COLO668 (cell line): Measurements from ENCODE around the gene LSM10.

Experiments
- DNase-seq: peaks from one replicate; lab custom pipeline; 2025; ENCODE audit not compliant: unreplicated experiment; lab: John Stamatoyannopoulos, UW

LSM10 gene

DNA sequence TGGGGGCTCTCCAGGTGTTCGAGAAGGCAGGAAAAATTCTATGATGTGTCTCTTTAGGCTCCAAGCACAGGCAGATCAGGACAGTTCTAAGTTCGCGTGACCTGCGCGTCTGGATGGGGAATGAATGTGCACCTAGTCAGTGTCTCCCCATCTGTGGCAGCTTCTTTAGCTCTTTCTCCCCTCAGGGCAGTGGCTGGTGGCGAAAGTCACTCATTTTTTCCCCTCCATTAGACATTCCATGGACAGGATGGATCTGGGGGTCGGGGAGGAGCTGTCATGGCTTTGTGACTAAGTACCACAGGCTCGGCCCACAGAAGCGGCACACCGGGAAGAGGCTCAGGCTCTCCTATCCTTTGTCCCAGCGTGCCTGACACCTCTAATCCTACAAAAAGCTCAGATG is 43.2 kb downstream of the LSM10 start:
- no peak for DNase-seq

DNA sequence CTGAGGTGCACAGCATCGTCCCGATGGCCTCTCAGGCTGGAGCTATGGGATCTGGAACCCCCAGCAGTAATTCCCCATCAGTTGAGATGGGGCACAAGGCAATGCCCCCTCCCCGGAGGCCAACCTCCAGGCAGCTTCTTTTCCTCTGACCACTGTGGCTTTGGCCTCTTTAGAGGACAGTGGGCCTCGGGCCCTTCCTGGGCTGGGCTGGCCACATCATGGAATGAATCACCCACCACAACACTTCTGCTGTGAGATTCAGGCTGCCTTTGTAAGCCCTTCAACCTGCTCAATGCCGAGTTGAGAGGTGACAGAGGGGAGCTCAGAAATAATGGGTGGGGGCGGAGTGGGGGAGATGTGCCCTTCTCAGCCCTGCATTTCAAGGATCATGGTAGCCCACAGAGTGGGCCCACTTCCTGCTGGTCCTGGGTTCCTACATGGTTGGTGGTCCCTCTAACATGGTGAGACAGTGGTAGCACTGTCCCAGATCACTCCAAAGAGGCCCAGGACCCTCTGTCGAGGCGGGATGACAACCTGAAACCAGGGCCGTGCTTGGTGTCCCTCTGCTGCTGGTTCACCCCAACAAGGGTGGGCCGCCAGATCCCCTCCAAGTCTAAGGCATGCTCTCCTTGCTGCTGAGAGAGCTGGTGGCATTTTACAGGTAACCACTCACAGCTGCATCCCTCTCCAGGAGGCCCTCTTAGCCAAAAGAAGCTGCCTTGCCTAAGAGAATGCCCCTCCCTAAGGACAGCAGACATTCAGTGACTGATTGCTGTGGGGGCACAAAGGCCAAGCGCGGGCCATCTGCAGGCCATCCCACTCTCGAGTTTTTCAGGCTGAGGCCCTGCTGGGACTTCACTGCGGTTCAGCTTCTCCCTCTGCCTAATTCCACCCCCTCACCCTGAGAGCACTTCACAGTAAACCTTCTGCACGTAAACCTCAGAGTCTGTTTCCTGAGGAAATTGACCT is 44.5 kb downstream of the LSM10 start:
- DNase-seq = no peak

GRCh38 chr1:36352125-36352909 is 45.4 kb downstream of the LSM10 start:
- no peak for DNase-seq

DNA sequence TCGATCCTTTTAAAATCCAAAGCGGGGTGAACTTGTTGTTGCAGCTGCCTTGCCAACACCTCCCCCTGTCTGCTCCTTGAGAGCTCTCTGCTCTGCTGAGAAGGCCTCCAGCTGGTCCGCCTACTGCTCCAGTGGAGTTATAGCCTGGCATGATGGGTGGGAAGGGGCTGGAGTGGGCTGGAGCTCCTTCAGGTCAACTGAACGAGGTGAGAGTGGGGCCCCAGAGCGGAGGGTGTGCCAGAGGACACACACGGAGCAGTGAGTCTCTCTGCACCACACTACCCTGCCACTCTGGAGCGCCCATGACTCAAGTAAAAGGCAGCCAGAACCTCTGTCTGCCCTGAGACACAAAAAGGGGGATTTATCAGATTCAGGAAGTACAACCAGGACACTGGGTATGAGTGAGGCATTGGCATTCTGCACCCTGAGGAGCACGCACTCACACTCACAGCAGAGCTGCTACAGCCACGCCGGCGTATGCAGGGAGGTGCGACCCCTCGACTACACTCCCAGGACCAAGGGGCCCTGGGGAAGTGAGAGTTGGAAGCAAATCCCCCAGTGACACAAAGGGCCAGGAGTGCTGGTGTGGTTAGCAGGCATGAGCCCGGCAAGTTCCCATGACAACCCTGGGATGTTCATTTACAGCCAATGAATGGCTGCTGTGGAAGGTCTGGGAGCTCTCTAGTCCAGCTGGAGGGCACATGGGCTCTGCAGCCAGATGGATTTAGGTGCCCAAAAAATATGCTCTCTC is 46.3 kb downstream of the LSM10 start:
- no peak for DNase-seq

GRCh38 chr1:36350659-36351226 is 47.0 kb downstream of the LSM10 start:
- DNase-seq = no peak

DNA sequence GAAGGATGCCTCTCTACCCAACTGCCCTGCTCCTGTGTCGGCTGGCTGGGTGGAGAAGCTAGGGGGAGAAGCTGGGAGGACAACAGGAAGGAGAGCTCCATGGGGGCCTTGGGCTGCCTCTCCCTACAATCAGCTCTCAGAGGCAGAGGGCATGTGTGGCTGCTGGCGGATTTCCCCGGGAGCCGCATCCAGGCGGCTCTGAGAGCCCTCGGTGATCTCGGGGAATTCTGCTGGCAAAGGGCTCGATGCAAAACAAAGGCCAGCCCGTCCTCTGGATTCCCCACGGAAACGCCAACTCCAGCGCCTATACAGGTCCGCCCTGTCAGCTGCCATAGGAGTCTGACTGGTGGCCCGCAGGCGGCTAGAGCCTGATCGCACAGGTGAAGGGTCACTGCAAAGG is 47.9 kb downstream of the LSM10 start:
- DNase-seq = no peak

- no peak for DNase-seq
These were observed 48.5 kb downstream of the LSM10 start for GRCh38 chr1:36349241-36349671.

DNA sequence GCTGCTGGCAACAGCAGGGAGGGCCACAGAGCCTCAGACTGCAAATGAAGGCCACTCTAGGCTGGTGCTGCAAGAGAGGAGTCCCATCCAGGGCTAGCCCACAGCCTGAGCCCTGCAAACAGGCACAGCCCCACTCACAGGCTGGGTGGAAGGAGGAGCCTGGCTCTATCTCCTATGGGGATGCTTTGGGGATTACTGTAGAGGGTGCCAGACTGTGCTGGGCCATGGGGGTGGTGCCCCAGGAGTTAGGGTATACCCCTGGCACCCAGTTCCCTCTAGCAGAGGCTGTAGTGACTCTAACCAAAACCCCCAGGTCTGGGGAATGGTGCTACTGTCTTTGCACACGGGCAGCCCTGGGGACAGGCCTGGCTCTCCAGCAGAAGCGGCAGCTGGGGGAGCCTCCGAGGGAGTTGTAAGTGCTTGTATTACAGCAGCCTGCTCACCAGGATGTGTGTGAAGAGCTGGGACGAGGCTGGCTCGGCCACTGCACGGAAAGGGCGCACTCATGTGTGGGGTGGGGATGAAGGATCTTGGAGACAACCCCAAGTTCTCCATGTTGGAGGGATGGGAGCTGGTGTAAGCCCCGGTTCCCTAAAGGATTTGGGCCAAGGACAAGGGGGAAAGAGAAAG is 50.9 kb downstream of the LSM10 start:
- no peak for DNase-seq

DNA sequence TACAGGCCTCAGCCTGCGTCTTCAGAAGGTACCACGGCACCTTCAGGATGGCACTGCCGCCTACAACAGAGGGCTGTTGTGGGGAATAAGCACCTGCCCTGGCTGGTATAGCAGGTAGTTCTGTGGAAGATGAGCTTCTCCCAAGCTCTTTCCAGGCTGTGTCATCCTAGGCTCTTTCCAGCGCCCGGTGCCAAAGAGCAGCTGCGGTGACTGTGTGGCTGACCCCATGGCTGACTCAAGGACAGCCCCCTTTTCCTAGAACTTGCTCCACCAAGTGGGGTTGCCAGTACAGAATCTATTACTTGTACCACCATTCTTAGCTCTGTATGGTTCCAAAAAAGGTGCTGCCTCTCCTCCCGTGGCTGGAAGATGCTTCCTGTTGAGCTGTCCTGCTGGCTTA is 52.4 kb downstream of the LSM10 start:
- DNase-seq = no peak

GRCh38 chr1:36344395-36344680 is 53.4 kb downstream of the LSM10 start:
- DNase-seq = no peak

DNA sequence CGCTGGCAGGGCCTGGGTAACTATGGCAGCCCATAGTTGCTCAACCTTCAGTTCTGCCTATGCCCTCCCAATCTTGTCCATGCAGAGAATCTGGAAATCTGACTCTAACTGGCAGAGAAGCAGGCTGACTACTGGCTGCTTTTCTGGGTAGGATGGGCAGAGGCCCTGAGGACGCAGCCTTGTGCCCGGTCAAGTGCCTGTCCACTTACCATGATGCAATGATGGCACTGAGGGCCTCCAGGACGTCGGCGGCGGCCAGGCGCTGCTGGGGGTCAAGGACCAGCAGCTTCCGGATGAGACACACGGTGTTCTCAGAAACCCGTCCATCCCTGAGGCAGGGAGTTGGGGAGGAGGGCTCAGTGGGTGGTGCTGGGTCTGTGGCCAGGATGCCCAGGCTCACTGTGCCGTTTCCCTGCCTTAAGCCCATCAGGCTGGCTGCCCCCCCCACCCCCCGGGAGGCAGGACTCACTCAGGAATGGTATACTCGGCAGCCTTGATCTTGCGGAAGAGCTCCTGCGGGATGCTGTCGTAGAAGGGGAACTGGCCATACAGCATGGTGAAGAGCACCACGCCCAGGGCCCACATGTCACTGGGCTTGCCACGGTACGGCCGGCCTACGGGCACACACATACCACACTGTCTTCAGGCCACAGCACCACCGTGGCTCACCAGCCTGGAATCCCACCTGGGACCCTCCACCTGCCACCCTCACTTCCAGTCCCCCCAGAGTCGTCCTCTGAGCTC is 53.9 kb downstream of the LSM10 start:
- no peak for DNase-seq
